ENCODE measurements around the gene CCDC24. TPM values are rescaled to one million over a fixed set of nuclear protein-coding genes. Genes with fewer than 3 reads are reported as not detected.

The CCDC24 gene
- total and polyA plus RNA-seq, 4 donors = 0.92 to 4.2 (median 2.3) TPM

DNA sequence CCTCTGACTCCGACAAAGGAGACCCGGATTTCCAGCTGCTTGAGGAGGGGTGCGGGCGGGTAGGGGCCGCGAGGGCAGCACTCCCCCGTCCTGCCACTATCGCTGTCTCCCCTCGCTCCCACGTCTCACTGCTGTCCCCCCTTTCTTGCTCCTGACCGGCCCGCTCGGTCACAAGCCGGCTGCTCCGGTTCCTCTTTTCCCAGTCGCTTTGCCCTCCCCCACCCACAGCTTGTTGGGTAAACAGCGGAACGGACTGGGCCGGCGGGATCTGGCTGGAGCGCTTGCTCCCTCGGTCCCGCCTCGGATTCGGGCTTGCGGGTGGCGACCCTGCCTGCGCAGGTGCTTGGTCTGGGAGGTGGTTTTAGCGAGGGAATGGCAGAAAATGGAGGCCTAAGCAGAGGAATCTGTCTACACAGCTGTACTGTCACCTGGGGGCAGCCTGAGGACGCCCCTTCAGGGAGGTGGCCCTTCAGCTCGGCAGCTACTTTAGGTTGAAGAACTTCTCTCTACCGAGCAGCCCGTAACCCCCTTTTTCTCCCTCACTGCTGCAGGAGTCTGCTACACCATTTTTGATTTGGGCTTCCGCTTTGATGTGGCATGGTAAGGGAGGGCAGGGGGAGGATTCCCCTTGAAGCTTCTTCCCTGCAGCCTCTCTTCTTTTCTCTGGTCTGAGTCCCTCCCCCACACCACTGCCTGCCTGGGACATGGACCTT, 16.0 kb upstream of the CCDC24 start:
- Histone ChIP-seq H3K36me3 (ENCODE audit: control insufficient read depth in 4 of 4, insufficient read depth in 3 of 4, low read depth in 1 of 4, low read length in 3 of 4) (peaks cover 5 to 21% (median 12%) of the 10 kb centered on the region in 4 donors), H3K4me3 (ENCODE audit: low read depth in 1 of 3, low read length in 3 of 3) (peak overlapping the region; percentile 88 to 93 (median 88)), H3K9me3 (ENCODE audit: control insufficient read depth in 4 of 4, low read length in 3 of 4) (no peaks in the 10 kb centered on the region), H3K27ac (ENCODE audit: low read depth in 1 of 2, low read length in 2 of 2) (peak overlapping the region; percentile 93 to 96), H3K9ac (ENCODE audit: low read depth in 1 of 2, low read length in 2 of 2) (peak overlapping the region; percentile 69 to 91), H3K4me1 (ENCODE audit: control insufficient read depth in 4 of 4, insufficient read depth in 4 of 4, low read length in 3 of 4) (peaks cover 9 to 61% (median 51%) of the 10 kb centered on the region in 4 donors), H3K27me3 (ENCODE audit: control insufficient read depth in 4 of 4, insufficient read depth in 4 of 4, low read length in 3 of 4) (no peaks in the 10 kb centered on the region)
- 3% methylated on average over 34 of the region's 34 CpGs for WGBS
- peak; percentile 63 for DNase-seq (ENCODE audit: low spot score)
- peak; percentile 53 for TF ChIP-seq FOXA2 (IDR thresholded peaks at IDR 0.05)
- TF ChIP-seq RAD21 (IDR thresholded peaks at IDR 0.05) = no peak
- TF ChIP-seq, protein P1, sequence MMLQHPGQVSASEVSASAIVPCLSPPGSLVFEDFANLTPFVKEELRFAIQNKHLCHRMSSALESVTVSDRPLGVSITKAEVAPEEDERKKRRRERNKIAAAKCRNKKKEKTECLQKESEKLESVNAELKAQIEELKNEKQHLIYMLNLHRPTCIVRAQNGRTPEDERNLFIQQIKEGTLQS (IDR thresholded peaks at IDR 0.05) = no peak
- TF ChIP-seq JUND (IDR thresholded peaks at IDR 0.05) = no peak
- peak; percentile 30 for TF ChIP-seq FOXA1 (IDR thresholded peaks at IDR 0.05)
- no peak for TF ChIP-seq HNF4G (IDR thresholded peaks at IDR 0.05)
- no peak for TF ChIP-seq TAF1 (conservative IDR thresholded peaks at IDR 0.05)
- TF ChIP-seq NR2F2 (IDR thresholded peaks at IDR 0.05) = no peak
- peak; percentile 12 for TF ChIP-seq YY1 (IDR thresholded peaks at IDR 0.05)

DNA sequence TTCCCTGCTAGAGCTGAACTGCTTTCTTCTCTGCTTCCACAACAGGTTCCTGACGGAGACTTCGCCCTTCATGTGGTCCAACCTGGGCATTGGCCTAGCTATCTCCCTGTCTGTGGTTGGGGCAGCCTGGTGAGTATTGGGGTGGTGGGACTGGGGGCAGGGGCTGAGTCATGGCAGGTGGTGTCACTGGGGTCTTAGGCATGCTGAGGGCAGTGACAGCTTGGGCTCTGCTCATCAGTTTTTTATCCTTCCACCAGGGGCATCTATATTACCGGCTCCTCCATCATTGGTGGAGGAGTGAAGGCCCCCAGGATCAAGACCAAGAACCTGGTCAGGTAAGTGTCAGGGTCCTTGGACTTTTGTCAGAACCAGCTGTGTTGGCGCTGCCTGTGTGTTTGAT, 15.4 kb upstream of the CCDC24 start:
- 90% methylated on average over 4 of the region's 4 CpGs for WGBS
- Histone ChIP-seq H3K27ac (ENCODE audit: low read depth in 1 of 2, low read length in 2 of 2) (peak overlapping the region in 1 of 2 donors; percentile 96), H3K9ac (ENCODE audit: low read depth in 1 of 2, low read length in 2 of 2) (peak overlapping the region in 1 of 2 donors; percentile 91), H3K27me3 (ENCODE audit: control insufficient read depth in 4 of 4, insufficient read depth in 4 of 4, low read length in 3 of 4) (no peaks in the 10 kb centered on the region), H3K4me1 (ENCODE audit: control insufficient read depth in 4 of 4, insufficient read depth in 4 of 4, low read length in 3 of 4) (peaks cover 9 to 58% (median 45%) of the 10 kb centered on the region in 4 donors), H3K36me3 (ENCODE audit: control insufficient read depth in 4 of 4, insufficient read depth in 3 of 4, low read depth in 1 of 4, low read length in 3 of 4) (peaks cover 5 to 21% (median 12%) of the 10 kb centered on the region in 4 donors), H3K4me3 (ENCODE audit: low read depth in 1 of 3, low read length in 3 of 3) (peak overlapping the region; percentile 88 to 93 (median 88)), H3K9me3 (ENCODE audit: control insufficient read depth in 4 of 4, low read length in 3 of 4) (no peaks in the 10 kb centered on the region)
- no peak for DNase-seq (ENCODE audit: low spot score)
- TF ChIP-seq HNF4G (IDR thresholded peaks at IDR 0.05) (no peak), RAD21 (IDR thresholded peaks at IDR 0.05) (no peak), TAF1 (conservative IDR thresholded peaks at IDR 0.05) (no peak), FOXA1 (IDR thresholded peaks at IDR 0.05) (no peak), FOXA2 (IDR thresholded peaks at IDR 0.05) (no peak)

DNA sequence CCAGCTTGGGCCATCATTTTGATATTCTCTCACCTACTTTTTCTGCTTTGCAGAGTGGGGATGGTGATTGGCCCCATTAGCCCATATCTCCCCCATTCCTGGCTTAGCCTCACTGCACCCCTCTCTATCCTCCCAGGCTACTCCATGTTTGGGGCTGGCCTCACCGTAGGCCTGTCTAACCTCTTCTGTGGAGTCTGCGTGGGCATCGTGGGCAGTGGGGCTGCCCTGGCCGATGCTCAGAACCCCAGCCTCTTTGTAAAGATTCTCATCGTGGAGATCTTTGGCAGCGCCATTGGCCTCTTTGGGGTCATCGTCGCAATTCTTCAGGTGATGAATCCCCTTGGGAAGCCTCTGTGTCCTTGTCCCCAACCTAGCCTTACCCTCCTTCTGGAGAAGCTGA, 14.5 kb upstream of the CCDC24 start:
- Histone ChIP-seq H3K36me3 (ENCODE audit: control insufficient read depth in 4 of 4, insufficient read depth in 3 of 4, low read depth in 1 of 4, low read length in 3 of 4) (peaks cover 5 to 20% (median 12%) of the 10 kb centered on the region in 4 donors), H3K9ac (ENCODE audit: low read depth in 1 of 2, low read length in 2 of 2) (no peak overlapping the region), H3K4me3 (ENCODE audit: low read depth in 1 of 3, low read length in 3 of 3) (no peak overlapping the region), H3K4me1 (ENCODE audit: control insufficient read depth in 4 of 4, insufficient read depth in 4 of 4, low read length in 3 of 4) (peaks cover 9 to 58% (median 45%) of the 10 kb centered on the region in 4 donors), H3K27me3 (ENCODE audit: control insufficient read depth in 4 of 4, insufficient read depth in 4 of 4, low read length in 3 of 4) (no peaks in the 10 kb centered on the region), H3K27ac (ENCODE audit: low read depth in 1 of 2, low read length in 2 of 2) (no peak overlapping the region), H3K9me3 (ENCODE audit: control insufficient read depth in 4 of 4, low read length in 3 of 4) (no peaks in the 10 kb centered on the region)
- DNase-seq (ENCODE audit: low spot score) = no peak
- WGBS = 93% methylated on average over 8 of the region's 8 CpGs
- TF ChIP-seq RXRA (IDR thresholded peaks at IDR 0.05) = no peak
- no peak for TF ChIP-seq TAF1 (conservative IDR thresholded peaks at IDR 0.05)
- no peak for TF ChIP-seq HNF4A (conservative IDR thresholded peaks at IDR 0.05)
- no peak for TF ChIP-seq SP1 (IDR thresholded peaks at IDR 0.05)
